ENCODE results near the gene FAM184A. TPM values are rescaled to one million over a fixed set of nuclear protein-coding genes. Genes with fewer than 3 reads are reported as not detected.

The FAM184A gene
- total and polyA plus RNA-seq, 12 donors = 0.91 to 5.2 (median 2.7) TPM

DNA sequence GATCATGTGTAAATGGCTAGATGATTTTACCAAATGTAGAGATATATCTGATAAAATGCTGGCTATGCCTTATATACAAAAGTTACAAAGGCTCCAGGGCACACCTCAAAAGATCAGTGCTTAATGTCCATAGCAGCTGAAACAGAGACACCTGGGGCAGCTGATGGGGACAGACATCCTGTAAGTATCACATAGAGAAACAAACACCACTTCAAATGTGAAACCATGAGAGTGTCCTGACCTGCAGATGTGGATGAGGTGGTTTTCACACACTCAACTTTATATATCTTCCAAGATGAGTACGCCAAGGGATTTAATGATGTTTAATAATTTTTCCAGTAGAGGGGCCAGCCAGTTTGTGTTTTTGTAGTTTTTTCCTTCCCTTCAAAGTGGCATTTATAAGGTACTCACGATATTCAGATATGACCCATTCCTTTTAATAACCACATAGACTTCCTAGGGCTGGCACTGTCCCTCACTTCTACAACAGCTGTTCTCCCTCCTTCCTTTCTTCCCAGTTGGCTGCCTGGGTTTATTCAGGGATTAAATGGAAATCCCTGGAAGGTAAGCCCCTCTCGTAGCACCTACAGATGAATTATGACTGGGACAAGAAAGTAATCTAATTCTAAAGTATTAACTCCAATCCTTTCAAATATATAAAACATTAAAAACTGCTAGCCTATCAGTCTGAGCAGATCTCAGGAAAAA, 93.2 kb downstream of the FAM184A start:
- WGBS, 4 donors = 90 to 95% (median 93%) methylated on average over 3 of the region's 3 CpGs
- Histone ChIP-seq H3K27ac (no peak overlapping the region), H3K36me3 (replicated peaks in 1 of 2) (no peaks in the 10 kb centered on the region), H3K4me3 (no peak overlapping the region), H3K27me3 (no peaks in the 10 kb centered on the region), H3K9me3 (replicated peaks in 1 of 3) (no peaks in the 10 kb centered on the region), H3K4me1 (replicated peaks in 1 of 2) (no peaks in the 10 kb centered on the region)
- intact Hi-C loops (cut with DNase I) = no loop called here
- TF ChIP-seq, protein P1, sequence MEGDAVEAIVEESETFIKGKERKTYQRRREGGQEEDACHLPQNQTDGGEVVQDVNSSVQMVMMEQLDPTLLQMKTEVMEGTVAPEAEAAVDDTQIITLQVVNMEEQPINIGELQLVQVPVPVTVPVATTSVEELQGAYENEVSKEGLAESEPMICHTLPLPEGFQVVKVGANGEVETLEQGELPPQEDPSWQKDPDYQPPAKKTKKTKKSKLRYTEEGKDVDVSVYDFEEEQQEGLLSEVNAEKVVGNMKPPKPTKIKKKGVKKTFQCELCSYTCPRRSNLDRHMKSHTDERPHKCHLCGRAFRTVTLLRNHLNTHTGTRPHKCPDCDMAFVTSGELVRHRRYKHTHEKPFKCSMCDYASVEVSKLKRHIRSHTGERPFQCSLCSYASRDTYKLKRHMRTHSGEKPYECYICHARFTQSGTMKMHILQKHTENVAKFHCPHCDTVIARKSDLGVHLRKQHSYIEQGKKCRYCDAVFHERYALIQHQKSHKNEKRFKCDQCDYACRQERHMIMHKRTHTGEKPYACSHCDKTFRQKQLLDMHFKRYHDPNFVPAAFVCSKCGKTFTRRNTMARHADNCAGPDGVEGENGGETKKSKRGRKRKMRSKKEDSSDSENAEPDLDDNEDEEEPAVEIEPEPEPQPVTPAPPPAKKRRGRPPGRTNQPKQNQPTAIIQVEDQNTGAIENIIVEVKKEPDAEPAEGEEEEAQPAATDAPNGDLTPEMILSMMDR (IDR thresholded peaks at IDR 0.05) = no peak
- no peak for TF ChIP-seq POLR2A (IDR thresholded peaks at IDR 0.05)
- no peak for DNase-seq

DNA sequence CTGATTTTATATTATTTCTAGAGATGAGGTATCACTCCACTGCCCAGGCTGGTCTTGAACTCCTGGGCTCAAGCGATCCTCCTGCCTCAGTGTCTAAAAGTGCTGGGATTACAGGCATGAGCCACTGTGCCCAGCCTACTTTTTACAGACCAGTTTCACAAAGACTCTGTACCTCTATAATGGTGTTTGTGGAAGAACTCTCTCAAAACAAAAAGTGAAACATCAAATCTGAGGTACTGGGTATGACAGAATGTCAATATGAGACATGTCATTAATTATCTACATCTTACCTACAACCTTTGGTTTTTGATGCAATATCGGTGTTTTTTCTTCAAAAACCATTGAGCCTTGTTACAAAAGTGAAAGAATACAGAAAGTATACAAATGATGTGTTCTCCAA, 94.1 kb downstream of the FAM184A start:
- Histone ChIP-seq H3K27me3 (no peaks in the 10 kb centered on the region), H3K4me3 (no peak overlapping the region), H3K36me3 (replicated peaks in 1 of 2) (no peaks in the 10 kb centered on the region), H3K27ac (no peak overlapping the region), H3K9me3 (replicated peaks in 1 of 3) (no peaks in the 10 kb centered on the region), H3K4me1 (replicated peaks in 1 of 2) (no peaks in the 10 kb centered on the region)
- 95 to 96% (median 96%) methylated on average over 2 of the region's 2 CpGs for WGBS, 4 donors
- no peak for DNase-seq
- TF ChIP-seq, protein P1 (IDR thresholded peaks at IDR 0.05) = no peak
- intact Hi-C loops (cut with DNase I) = no loop called here

- DNase-seq = no peak
- Histone ChIP-seq H3K27ac (no peak overlapping the region), H3K4me1 (replicated peaks in 1 of 2) (no peaks in the 10 kb centered on the region), H3K4me3 (no peak overlapping the region), H3K27me3 (no peaks in the 10 kb centered on the region), H3K36me3 (replicated peaks in 1 of 2) (no peaks in the 10 kb centered on the region), H3K9me3 (replicated peaks in 1 of 3) (no peaks in the 10 kb centered on the region)
- intact Hi-C loops (cut with DNase I) = no loop called here
- WGBS, 4 donors = 87 to 91% (median 90%) methylated on average over 3 of the region's 3 CpGs
- TF ChIP-seq POLR2A (IDR thresholded peaks at IDR 0.05) = no peak
- TF ChIP-seq, protein P1 (IDR thresholded peaks at IDR 0.05) = no peak
Measured at GRCh38 chr6:118982575-118982911, 95.9 kb downstream of the FAM184A start.

DNA sequence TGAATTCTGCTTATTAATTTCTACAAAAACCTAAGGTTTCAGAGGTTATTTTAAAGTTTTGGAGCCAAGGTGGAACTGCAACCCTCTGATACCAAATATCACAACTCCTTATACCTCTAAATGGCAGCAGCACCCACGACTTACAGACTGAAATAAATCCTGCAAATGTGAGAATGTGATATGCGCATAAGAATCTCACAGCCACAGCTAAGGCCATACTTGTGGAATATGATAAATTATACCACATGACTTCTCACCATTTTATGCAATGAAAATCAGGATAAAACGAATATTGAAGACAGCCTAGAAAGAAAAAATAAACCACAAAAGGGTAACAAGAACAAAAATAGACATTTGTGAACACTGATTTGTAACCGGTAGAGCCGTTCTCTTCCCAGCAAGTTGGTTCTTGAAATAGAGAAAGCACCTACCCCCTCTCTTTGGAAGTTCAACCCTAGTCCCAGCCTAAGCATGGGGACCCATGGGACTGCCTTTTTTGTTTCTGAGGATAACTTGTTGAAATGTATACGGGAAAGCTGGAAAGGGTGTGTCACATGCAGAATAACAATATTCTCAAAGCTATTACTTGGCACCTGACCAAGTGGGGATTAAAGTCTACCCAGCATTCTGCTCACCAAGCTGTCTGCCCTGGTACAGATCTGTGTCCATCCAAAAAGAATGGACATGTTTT, 96.4 kb downstream of the FAM184A start:
- WGBS, 4 donors = 68 to 92% (median 84%) methylated on average over 6 of the region's 6 CpGs
- TF ChIP-seq POLR2A (IDR thresholded peaks at IDR 0.05) = no peak
- TF ChIP-seq, protein P1 (IDR thresholded peaks at IDR 0.05) = no peak
- Histone ChIP-seq H3K27me3 (no peaks in the 10 kb centered on the region), H3K27ac (no peak overlapping the region), H3K9me3 (replicated peaks in 1 of 3) (no peaks in the 10 kb centered on the region), H3K4me3 (no peak overlapping the region), H3K4me1 (replicated peaks in 1 of 2) (no peaks in the 10 kb centered on the region), H3K36me3 (replicated peaks in 1 of 2) (no peaks in the 10 kb centered on the region)
- intact Hi-C loops (cut with DNase I) = no loop called here
- no peak for DNase-seq
